Hematopoietic multipotent progenitor cell treated with erythropoietin and hydrocortisone succinate and interleukin-3 and kit ligand, for 15 days (in vitro differentiated cells): ENCODE data around the gene EMILIN3.

Source experiments
- DNase-seq: peaks from one replicate; pipeline ENCODE4 v3.0.0-alpha.2; 2015; ENCODE audit warnings: low spot score

Gene EMILIN3

GRCh38 chr20:41364236-41364855, 2.3 kb downstream of the EMILIN3 start:
- no peak for DNase-seq

GRCh38 chr20:41363601-41364000, 3.0 kb downstream of the EMILIN3 start:
- no peak for DNase-seq

GRCh38 chr20:41362748-41363140, 3.9 kb downstream of the EMILIN3 start:
- no peak for DNase-seq

GRCh38 chr20:41361757-41362747, 4.6 kb downstream of the EMILIN3 start:
- no peak for DNase-seq

- no peak for DNase-seq
These were observed 5.5 kb downstream of the EMILIN3 start for GRCh38 chr20:41360831-41361756.

- no peak for DNase-seq
These were observed 7.0 kb downstream of the EMILIN3 start for GRCh38 chr20:41359541-41360011.

- DNase-seq: no peak
These were observed 7.9 kb downstream of the EMILIN3 start for GRCh38 chr20:41358717-41359116.

GRCh38 chr20:41358230-41358629, 8.4 kb downstream of the EMILIN3 start:
- DNase-seq: no peak

GRCh38 chr20:41357424-41358163, 9.0 kb downstream of the EMILIN3 start:
- DNase-seq: no peak

- DNase-seq: no peak
These were observed 9.7 kb downstream of the EMILIN3 start for GRCh38 chr20:41356951-41357350.

GRCh38 chr20:41355598-41356203, 10.9 kb downstream of the EMILIN3 start:
- DNase-seq: no peak

GRCh38 chr20:41355192-41355591, 11.4 kb downstream of the EMILIN3 start:
- DNase-seq: no peak

- DNase-seq: no peak
These were observed 13.1 kb downstream of the EMILIN3 start for GRCh38 chr20:41353530-41353929.

GRCh38 chr20:41352666-41353065, 14.0 kb downstream of the EMILIN3 start:
- no peak for DNase-seq

- no peak for DNase-seq
These were observed 14.5 kb downstream of the EMILIN3 start for GRCh38 chr20:41352106-41352505.

- no peak for DNase-seq
These were observed 16.1 kb downstream of the EMILIN3 start for GRCh38 chr20:41350408-41350962.

GRCh38 chr20:41349943-41350342, 16.7 kb downstream of the EMILIN3 start:
- DNase-seq: no peak

GRCh38 chr20:41349266-41349665, 17.4 kb downstream of the EMILIN3 start:
- DNase-seq: no peak

GRCh38 chr20:41348430-41349172, 18.0 kb downstream of the EMILIN3 start:
- no peak for DNase-seq
